SK-N-SH (cell line): ENCODE data around the gene XXYLT1. TPM values are rescaled to one million over a fixed set of nuclear protein-coding genes. Genes with fewer than 3 reads are reported as not detected.

ENCODE experiments used
- CTCF ChIA-PET: fragments of 300-600, 350-600 bp; formaldehyde crosslinking; extraction: SDS; loops from one replicate; lab custom pipeline; 2021; lab: Yijun Ruan, JAX
- POLR2A ChIA-PET: fragments of 350-600 bp; sonication (Branson Sonifier 250); formaldehyde crosslinking; extraction: SDS; loops from one replicate; lab custom pipeline; 2020; ENCODE audit warnings: antibody characterized with exemption, inconsistent platforms; lab: Yijun Ruan, JAX
- DNase-seq: peaks from one replicate; pipeline ENCODE4 v3.0.0; 2012
- H2AFZ ChIP-seq: fragments of 200-600 bp; sonication (generic); 2 replicates; pipeline ENCODE4 v1.8.1; 2016; ENCODE audit warnings: antibody characterized with exemption, mild to moderate bottlenecking, low read depth
- H3F3A ChIP-seq: fragments of 200-600 bp; sonication (generic); replicated peaks from 2 replicates; pipeline ENCODE3; 2016; ENCODE audit warnings: antibody characterized with exemption, mild to moderate bottlenecking; ENCODE audit not compliant: insufficient read depth
- H3K27ac ChIP-seq, 2 experiments: fragments of 200-500 bp in 1 of 2; fragments of 200-600 bp in 1 of 2; sonication (Bioruptor generic) in 1 of 2; sonication (generic), shearing (Covaris generic) in 1 of 2; 2 replicates each; pipeline versions ENCODE4 v1.5.1 to v1.6.1; 2014 to 2016; ENCODE audit warnings: low read depth in 2 of 2, inconsistent platforms in 1 of 2, low read length in 1 of 2, mild to moderate bottlenecking in 1 of 2, mixed read lengths in 1 of 2
- H3K27me3 ChIP-seq: fragments of 200-600 bp; sonication (generic), shearing (Covaris generic); 2 replicates; pipeline ENCODE4 v1.6.1; 2016; ENCODE audit warnings: mixed run types; ENCODE audit not compliant: insufficient read depth
- H3K36me3 ChIP-seq, 2 experiments: fragments of 200-500 bp in 1 of 2; fragments of 200-600 bp in 1 of 2; sonication (Bioruptor generic) in 1 of 2; sonication (generic) in 1 of 2; replicated peaks in 1 of 2; 2 replicates each; pipeline versions ENCODE3 to v1.5.1; 2014 to 2016; ENCODE audit warnings: low read length in 1 of 2, mild to moderate bottlenecking in 1 of 2; ENCODE audit not compliant: insufficient read depth in 2 of 2, control insufficient read depth in 1 of 2
- H3K4me1 ChIP-seq, 2 experiments: fragments of 200-500 bp in 1 of 2; fragments of 200-600 bp in 1 of 2; sonication (Bioruptor generic) in 1 of 2; sonication (generic), shearing (Covaris generic) in 1 of 2; 2 replicates each; pipeline versions ENCODE4 v1.5.1 to v1.6.1; 2014 to 2016; ENCODE audit warnings: low read depth in 1 of 2, low read length in 1 of 2, mixed run types in 1 of 2; ENCODE audit not compliant: insufficient read depth in 2 of 2, control insufficient read depth in 1 of 2
- H3K4me2 ChIP-seq: fragments of 200-600 bp; sonication (generic), shearing (Covaris generic); 2 replicates; pipeline ENCODE4 v1.6.1; 2017; ENCODE audit warnings: mixed run types
- H3K4me3 ChIP-seq, 2 experiments: fragments of 200-500 bp in 1 of 2; fragments of 200-600 bp in 1 of 2; sonication (Bioruptor generic) in 1 of 2; sonication (generic), shearing (Covaris generic) in 1 of 2; 2 replicates each; pipeline versions ENCODE4 v1.5.1 to v1.8.1; 2014 to 2016; ENCODE audit warnings: low read depth in 2 of 2, inconsistent platforms in 1 of 2, low read length in 1 of 2, mild to moderate bottlenecking in 1 of 2, mixed read lengths in 1 of 2, moderate library complexity in 1 of 2
- H3K79me2 ChIP-seq: fragments of 200-600 bp; sonication (generic); 2 replicates; pipeline ENCODE4 v1.8.1; 2017; ENCODE audit warnings: mild to moderate bottlenecking; ENCODE audit not compliant: insufficient read depth
- H3K9ac ChIP-seq: fragments of 200-600 bp; sonication (generic); 2 replicates; pipeline ENCODE4 v1.6.1; 2017; ENCODE audit warnings: mixed run types
- H3K9me2 ChIP-seq: fragments of 200-600 bp; sonication (generic); 2 replicates; pipeline ENCODE4 v1.6.1; 2017; ENCODE audit warnings: mixed run types
- H3K9me3 ChIP-seq: fragments of 200-600 bp; sonication (generic); 2 replicates; pipeline ENCODE4 v1.6.1; 2017; ENCODE audit warnings: mixed run types, mild to moderate bottlenecking, moderate library complexity
- H4K20me1 ChIP-seq: fragments of 200-600 bp; sonication (generic); 2 replicates; pipeline ENCODE4 v1.6.1; 2017; ENCODE audit warnings: mild to moderate bottlenecking, mixed run types; ENCODE audit not compliant: insufficient read depth
- CHD2 ChIP-seq: fragments of 150-350 bp; IDR thresholded peaks from 2 replicates; pipeline ENCODE4 v1.6.1; 2018; ENCODE audit warnings: low read length; ENCODE audit not compliant: partially characterized antibody
- CTCF ChIP-seq: fragments of 200-600 bp; sonication (generic); IDR thresholded peaks from 2 replicates; pipeline ENCODE4 v1.6.1; 2017; ENCODE audit warnings: antibody characterized with exemption, mild to moderate bottlenecking, moderate library complexity
- FOXM1 ChIP-seq: IDR thresholded peaks from 2 replicates; pipeline ENCODE4 v1.4.0; 2012; ENCODE audit warnings: low read depth, mild to moderate bottlenecking
- MEF2A ChIP-seq: IDR thresholded peaks from 2 replicates; pipeline ENCODE4 v1.4.0; 2012; ENCODE audit warnings: low read depth, borderline replicate concordance
- RAD21 ChIP-seq: IDR thresholded peaks from 2 replicates; pipeline ENCODE4 v1.6.1; 2012; ENCODE audit warnings: mild to moderate bottlenecking, low read length
- SMC3 ChIP-seq: IDR thresholded peaks from 2 replicates; pipeline ENCODE4 v1.6.1; 2012; ENCODE audit warnings: low read depth, low read length, improper control_type of control experiment
- USF2 ChIP-seq: fragments of 150-350 bp; IDR thresholded peaks from 2 replicates; pipeline ENCODE4 v1.6.1; 2017; ENCODE audit warnings: antibody characterized with exemption, low read length, low read depth, borderline replicate concordance
- WGBS: methylation state at CpG from one replicate; pipeline ENCODE4 v1.1.6; 2017; ENCODE audit warnings: low lambda C conversion rate; 5-methylcytosine and 5-hydroxymethylcytosine counted together
- polyA plus RNA-seq, 3 experiments: library from polyadenylated mRNA; depleted of rRNA; stranded (reverse); fragments of >200 nt; gene quantifications; 2 replicates each; pipeline ENCODE4 v1.2.3, GENCODE V29; 2012

XXYLT1 gene
- polyA plus RNA-seq, 1 of the 3 experiments (the other 2 are of a cell fraction), result 22.6 TPM

- no peak overlapping the region for H3K27ac ChIP-seq
- no peak overlapping the region for H3K9ac ChIP-seq
- peaks cover 3 to 6% of the 10 kb centered on the region in 2 experiments; a peak in 2 of 4 replicates for H3K4me1 ChIP-seq
- ChIA-PET POLR2A (no interaction called here), CTCF (no interaction called here)
- H3K4me3 ChIP-seq, result no peak overlapping the region
- H4K20me1 ChIP-seq, result no peaks in the 10 kb centered on the region
- no peaks in the 10 kb centered on the region for H3K79me2 ChIP-seq
- no peaks in the 10 kb centered on the region; the same call in 1 of the 2 replicates for H3K27me3 ChIP-seq
- no peak overlapping the region for H2AFZ ChIP-seq
- TF ChIP-seq USF2, result no peak
- no peak for TF ChIP-seq FOXM1
- no peak for TF ChIP-seq CHD2
- TF ChIP-seq CTCF, result no peak
- H3F3A ChIP-seq, result no peaks in the 10 kb centered on the region
- no peaks in the 10 kb centered on the region for H3K36me3 ChIP-seq
- no peak for DNase-seq
- WGBS, result 79% methylated on average over 15 of the region's 17 CpGs
- H3K4me2 ChIP-seq, result no peak overlapping the region
- H3K9me2 ChIP-seq, result no peaks in the 10 kb centered on the region
- no peaks in the 10 kb centered on the region for H3K9me3 ChIP-seq
Measured at GRCh38 chr3:195036203-195036505, 234.8 kb downstream of the XXYLT1 start.

- ChIA-PET CTCF (interaction anchor here (0.6 to 1.6 kb wide), 3 partner anchors 15 to 352 kb away, joined by 3 to 4 read pairs (median 3); no protein-coding TSS in a partner anchor), POLR2A (no interaction called here)
- no peaks in the 10 kb centered on the region for H3K9me2 ChIP-seq
- H3F3A ChIP-seq, result no peaks in the 10 kb centered on the region
- H3K27me3 ChIP-seq, result no peaks in the 10 kb centered on the region; the same call in 1 of the 2 replicates
- H3K27ac ChIP-seq, result no peak overlapping the region
- no peak overlapping the region for H2AFZ ChIP-seq
- H3K36me3 ChIP-seq, result no peaks in the 10 kb centered on the region
- H3K4me2 ChIP-seq, result no peak overlapping the region
- H3K4me1 ChIP-seq, result peaks cover 9 to 12% of the 10 kb centered on the region in 2 experiments; a peak in 2 of 4 replicates
- DNase-seq, result peak; percentile 49
- no peaks in the 10 kb centered on the region for H3K9me3 ChIP-seq
- H3K79me2 ChIP-seq, result no peaks in the 10 kb centered on the region
- WGBS, result 80% methylated on average over 24 of the region's 42 CpGs
- no peak overlapping the region for H3K9ac ChIP-seq
- no peak overlapping the region for H3K4me3 ChIP-seq
- peak; percentile 22; the same call in 1 of the 2 replicates for TF ChIP-seq SMC3
- no peak for TF ChIP-seq MEF2A
- TF ChIP-seq RAD21, result peak; percentile 23; the same call in 1 of the 2 replicates
- peak; percentile 25; the same call in 1 of the 2 replicates for TF ChIP-seq CTCF
- TF ChIP-seq, all 33 proteins: peak for 3
- H4K20me1 ChIP-seq, result no peaks in the 10 kb centered on the region
Measured at GRCh38 chr3:195035345-195036202, 235.4 kb downstream of the XXYLT1 start.
